CD4-positive, alpha-beta T cell treated with Interleukin-17A for 1 hour (primary cell): ENCODE results near the gene CYGB.

ENCODE experiments used
- DNase-seq: peaks from one replicate; pipeline ENCODE4 v3.0.0-alpha.2; 2020

The CYGB gene

GRCh38 chr17:76537578-76538280, at the start of gene CYGB:
Gene CYGB, minus strand, starts transcription at chr17:76537709. Its CDS starts 167 bp downstream, at chr17:76537542.
- DNase-seq: no peak

- DNase-seq: no peak
These were observed 49.4 kb upstream of the CYGB start for GRCh38 chr17:76586741-76587487.

DNA sequence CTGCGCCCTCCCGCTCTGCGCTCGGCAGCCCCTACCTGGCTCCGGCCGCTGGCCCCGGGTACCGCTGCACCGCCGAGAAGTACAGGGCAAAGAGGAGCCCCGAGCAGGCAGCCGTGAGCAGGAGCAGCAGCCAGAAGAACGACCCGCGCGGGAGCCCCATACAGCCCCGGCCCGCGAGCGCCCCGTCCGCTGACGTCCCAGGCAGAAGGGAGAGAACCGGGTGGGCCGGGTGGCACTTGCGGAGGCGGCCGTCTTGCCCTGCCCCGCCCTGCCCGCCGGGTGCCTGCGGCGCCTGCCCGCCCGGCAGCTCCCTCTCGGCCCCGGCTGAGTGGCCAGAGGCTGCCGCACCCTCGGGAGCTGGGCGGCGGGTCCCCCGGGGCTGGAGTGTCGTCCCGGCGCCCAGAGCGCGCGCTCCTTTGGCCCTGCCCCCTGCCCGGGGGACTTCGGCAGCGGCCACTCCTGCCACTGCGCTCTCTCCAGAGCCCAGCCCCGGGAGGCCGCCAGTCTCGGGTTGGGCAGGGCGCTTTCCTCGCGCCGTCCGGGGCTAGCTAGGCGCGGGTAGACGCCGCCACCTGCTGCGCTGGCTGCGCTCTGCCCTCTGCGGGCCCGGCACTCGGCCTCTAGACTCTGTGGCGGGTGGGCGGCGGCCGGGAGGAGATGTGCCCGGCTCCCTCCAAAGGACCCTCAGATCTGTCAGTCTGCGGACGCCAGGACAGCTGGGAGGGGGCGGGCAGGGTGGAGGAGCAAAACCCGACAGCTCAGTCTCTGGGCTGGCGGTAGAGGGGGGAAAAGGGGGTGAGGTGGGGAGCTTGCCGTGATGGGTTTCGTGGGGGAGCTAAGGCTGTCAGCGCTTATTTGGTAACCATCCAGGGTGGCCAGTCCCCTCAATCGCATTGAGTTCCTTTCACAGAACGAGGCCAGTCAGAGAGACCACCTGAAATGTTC, 48.4 kb upstream of the CYGB start, which contains the start of gene ST6GALNAC2:
ST6GALNAC2 (minus strand) TSS at position 212 of the 945 bp plus-strand sequence; CDS start at position 160, 52 bp downstream.
- peak; percentile 41 for DNase-seq

DNA sequence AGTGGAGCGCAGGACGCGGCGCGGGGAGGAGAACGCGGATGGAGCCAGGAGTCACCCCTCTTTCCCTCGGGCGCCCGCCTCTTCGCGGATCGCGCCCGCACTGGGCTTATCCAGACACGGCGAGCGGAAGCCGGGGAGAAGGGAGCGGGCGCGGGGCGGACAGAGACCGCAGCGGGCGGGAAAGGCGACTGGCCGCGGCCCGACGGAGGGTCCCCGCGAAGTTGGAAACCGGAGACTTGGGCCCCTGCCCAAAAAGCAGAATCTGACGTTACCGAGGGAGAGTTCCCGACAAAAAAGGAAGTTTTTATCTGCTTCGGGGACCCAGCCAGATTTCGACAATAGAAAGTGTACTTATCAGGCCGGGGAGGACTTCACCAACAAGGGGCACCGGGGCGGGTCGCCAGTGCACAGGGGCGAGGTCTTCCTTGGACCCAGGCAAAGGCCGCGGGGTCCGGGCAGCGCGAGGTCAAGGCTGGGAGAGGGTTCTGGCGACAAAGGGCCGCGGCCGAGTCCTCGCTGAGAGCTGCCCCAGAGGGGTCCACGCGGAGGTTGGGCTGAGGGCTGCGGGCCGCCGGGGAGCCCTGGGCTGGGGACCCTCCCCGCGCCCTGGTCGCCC, 47.6 kb upstream of the CYGB start:
- DNase-seq: no peak

GRCh38 chr17:76584427-76585032, 47.0 kb upstream of the CYGB start:
- no peak for DNase-seq

GRCh38 chr17:76582660-76583059, 45.2 kb upstream of the CYGB start:
- no peak for DNase-seq

GRCh38 chr17:76581515-76581914, 44.0 kb upstream of the CYGB start:
- no peak for DNase-seq

DNA sequence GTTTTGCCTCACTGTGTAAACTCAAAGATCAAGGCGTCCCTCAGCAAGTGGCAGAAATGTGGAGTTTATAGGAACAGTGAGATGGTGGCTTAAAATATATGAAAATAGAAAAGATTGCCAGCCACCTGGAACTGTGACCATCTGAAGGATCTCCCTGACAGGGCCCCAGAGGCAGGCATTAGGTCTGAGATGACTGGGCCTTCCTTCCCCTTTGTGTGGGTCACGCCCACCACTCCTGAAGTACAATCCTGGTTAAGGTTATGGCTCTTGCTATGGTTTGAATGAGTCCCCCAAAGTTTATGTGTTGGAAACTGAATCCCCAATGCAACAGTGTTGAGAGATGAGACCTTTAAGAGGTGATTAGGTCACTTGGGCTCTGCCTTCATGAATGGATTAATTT, 41.8 kb upstream of the CYGB start:
- no peak for DNase-seq

DNA sequence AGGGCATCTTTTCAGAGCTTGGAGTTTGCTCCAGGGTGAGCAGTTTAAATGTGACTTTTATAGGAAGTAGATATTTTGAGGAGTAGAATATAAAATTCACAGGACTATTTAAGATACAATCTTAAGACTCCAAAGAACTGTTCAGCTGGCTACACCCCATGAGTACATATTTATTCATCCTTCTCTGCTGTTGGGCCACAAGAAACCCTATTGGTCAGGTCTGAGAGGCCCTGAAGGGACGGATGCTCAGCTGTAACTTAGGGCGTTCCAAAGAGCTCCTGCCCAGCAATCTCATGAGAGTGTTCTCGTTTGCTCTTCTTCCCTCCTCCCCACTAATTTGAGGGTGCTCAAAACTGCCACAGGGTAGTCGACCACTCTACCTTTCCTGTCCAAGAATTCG, 40.9 kb upstream of the CYGB start:
- DNase-seq: no peak

GRCh38 chr17:76577876-76578275, 40.4 kb upstream of the CYGB start:
- no peak for DNase-seq

GRCh38 chr17:76576189-76576588, 38.7 kb upstream of the CYGB start:
- no peak for DNase-seq

DNA sequence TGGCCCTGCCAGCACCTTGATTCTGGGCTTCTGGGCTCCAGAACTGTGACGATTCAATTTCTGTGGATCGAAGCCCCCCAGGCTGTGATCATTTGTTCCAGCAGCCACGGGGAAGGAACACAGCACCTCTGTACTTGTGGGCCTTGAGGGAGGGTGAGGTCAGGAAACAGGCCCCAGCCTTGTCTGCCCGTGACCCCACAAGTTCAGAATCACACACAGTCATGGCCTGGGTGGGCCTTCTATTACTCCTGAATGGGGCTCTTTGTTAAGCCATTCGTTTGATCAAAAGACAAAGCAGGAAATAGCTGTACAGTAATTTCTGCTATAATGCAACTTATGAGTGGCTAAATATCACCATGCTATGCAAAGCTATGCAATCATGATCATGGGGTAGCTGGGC, 38.1 kb upstream of the CYGB start:
- no peak for DNase-seq

DNA sequence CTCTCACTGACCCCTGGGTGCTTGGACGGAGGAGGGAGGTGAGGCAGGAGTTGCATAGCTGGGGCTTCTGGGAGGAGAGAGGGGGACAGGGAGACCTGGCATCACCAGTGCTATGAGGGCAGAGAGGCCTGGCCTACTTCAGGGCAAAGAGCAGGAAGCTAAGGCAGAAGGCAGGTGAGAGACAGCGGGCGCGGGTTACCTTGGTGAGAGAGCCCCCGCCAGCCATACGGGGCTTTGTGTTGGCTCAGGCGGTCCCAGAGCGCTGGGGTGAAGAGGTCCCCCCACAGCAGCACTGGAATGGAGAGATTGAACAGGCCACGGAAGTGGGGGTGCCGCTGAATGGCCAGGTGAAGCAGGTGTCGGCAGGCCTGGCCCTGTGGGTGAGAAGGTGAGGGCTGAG, 36.7 kb upstream of the CYGB start:
- DNase-seq: no peak

GRCh38 chr17:76573096-76573495, 35.6 kb upstream of the CYGB start:
- DNase-seq: no peak

DNA sequence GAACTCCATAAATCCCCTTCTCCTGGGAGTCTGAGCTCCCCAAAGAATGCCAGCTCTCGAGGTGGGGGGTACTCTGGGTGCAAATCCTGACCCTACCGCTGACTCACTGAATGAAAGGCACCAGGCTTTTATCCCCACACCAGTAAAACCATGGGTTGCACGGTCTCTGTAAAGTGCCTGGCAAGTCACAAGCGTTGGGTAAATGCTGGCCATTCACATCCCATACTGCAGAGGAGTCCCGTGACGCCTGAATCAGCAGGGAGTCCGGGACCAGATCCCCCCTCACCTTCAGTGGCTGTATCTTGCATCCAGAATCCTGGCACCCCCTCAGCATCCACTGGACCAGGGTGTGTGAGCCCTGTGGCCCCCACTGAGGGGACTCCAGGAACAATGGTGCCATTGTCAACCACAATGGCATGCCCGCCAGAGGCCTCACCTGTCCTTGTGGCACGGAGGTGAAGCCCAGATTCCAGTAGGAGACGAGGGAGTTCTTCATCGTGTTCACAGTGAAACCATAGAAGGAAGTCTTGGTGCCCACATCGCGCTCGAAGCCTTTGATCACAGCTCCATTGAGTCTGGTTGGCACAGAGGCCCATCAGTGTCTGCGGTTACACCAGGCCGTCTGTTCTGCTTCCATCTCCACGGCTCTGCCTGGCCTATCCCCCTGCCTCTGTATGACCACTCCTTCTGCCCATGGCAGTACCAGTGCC, 34.8 kb upstream of the CYGB start:
- DNase-seq: no peak

DNA sequence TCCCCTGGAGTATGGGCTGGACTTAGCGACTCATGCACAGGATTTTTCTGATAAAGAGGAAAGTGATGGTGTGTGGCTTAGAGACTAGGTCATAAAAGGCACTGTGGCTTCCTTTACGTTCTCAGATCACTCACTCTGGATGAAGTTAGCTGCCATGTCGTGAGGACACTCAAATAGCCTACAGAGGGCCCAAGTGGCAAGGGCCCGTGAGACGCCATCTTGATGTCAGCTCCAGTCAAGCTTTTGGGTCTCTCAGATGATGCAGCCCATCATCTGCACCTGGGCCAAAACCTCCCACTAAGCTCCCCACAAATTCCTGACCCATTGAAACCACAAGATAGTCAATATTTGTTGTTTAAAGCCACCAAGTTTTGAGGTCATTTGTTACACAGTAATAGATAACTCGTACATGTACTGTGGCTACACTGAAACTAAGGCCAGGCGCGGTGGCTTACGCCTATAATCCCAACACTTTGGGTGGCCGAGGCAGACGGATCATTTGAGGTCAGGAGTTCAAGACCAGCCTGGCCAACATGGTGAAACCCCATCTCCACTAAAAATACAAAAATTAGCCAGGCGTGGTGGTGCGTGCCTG, 33.5 kb upstream of the CYGB start:
- DNase-seq: no peak

DNA sequence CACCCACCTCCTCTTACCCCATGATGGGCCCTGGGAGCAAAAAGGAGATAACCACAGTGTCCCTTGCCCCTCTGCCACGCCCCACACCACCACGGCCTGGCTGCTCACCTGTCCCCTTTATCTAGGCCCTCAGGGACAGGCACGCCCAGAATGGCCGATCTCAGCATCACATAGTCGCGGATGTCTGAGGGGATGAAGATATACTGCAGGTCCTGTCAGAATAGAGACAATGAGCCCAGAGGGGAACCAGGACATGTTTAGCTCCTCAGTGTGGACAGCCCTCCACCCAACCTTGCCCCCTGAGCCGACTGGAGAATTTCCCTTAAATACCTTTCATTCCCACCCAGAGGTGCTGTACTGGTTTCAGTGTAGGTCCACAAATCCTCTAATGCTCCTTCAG, 32.9 kb upstream of the CYGB start:
- no peak for DNase-seq

GRCh38 chr17:76569607-76570279, 32.2 kb upstream of the CYGB start:
- no peak for DNase-seq

DNA sequence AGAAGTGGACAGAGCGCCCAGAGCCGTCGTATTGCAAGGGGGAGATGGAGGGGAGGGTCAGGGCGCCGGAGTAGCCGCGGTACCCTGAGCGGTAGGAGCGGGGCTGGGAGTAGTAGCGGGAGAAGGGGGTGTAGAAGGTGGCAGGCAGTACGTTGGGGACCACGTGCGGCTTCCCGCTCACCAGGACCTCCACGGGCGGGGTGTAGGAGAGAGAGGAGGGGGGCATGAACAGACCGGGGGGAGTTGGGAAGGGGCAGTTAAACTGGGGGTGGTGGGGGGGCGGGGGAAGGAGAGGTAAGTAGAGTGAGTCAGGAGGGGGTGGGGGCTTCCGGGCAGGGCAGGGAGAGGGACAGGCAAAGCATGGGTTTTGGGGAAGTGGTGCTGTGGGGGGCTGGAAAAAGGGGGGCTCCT, 31.3 kb upstream of the CYGB start:
- no peak for DNase-seq

DNA sequence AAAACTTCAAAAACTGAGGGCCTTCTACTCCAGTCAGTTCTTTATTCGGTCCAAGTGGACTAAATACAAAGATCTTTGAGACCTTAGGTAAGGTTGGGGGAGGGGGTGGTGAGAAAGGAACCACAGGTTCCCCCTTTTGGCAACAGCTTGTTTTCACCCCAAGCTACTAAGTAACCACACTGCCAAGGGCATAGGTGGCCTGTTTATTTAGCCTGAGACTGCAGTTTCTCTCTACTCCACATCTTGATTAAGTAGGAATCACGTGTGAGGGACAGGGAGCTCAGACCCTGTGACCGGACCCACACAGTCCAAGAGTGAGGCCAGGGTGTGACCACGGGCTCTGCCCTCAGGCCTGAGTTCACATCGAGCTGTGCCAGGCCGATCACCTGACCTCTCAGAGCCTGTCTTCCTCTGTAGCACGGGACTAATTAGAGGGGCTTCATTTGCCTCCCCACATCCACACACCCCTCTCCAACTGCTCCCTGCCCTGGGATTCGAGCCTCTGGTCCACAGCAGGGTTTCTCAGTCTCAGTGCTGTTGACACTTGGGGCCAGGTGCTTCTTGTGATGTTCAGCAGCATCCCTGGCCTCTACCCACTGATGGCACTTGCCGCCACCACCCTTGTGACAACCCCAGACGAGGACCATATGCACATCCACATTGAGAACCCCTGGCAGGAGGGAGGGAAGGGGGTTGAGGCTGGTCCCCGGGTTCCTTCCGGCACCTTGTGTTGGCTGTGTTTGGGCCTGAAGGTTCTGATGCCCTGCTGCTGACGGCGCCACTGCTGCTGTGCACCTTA, 30.3 kb upstream of the CYGB start:
- no peak for DNase-seq
